Medulla oblongata (tissue), 1 donor: ENCODE data around the gene GPBAR1.

Experiments
- DNase-seq: peaks from one replicate; pipeline ENCODE4 v3.0.0-alpha.2; 2015; ENCODE audit errors: extremely low spot score

Gene GPBAR1

GRCh38 chr2:218244204-218244603 lies 16.6 kb upstream of the GPBAR1 start:
- DNase-seq: no peak

GRCh38 chr2:218244665-218245064 lies 16.1 kb upstream of the GPBAR1 start:
- DNase-seq: no peak

- DNase-seq: no peak
Observed at GRCh38 chr2:218245214-218245613, 15.6 kb upstream of the GPBAR1 start.

- no peak for DNase-seq
Observed at GRCh38 chr2:218249691-218250090, 11.1 kb upstream of the GPBAR1 start.

DNA sequence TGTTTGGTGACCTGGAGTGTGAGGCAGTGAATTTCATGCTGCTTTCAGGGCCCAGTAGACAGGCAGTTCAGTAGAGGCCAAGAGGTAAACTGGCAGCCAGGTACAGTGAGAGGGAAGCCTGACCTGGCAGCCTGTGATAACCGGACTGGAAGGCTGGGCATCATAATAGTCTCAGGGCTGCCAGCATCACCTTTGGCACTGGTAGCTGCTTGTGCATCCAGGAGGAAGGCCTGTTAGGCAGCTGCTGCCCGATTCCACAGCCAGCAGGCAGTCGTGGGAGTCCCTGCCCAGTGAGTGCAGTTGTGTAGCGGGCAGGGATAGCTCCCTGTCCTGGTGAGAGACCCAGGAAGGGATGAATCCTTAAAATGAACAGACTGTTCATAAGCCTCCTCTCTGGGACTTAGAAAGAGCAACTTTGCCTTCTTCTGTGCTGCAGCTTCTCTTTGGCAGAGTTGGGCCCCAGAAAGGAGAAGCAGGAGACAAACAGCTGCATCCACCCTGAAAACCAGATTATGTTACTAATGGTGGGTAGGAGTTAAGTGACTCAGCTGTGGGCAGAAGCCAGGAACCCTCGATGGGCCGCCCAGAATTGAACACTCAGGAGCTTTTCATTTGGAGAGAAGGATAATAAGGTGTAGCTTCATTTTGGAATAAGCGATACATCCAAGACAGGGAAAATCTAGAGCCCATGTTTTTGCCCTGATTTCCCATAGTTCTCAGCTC lies 8.1 kb upstream of the GPBAR1 start:
- no peak for DNase-seq

DNA sequence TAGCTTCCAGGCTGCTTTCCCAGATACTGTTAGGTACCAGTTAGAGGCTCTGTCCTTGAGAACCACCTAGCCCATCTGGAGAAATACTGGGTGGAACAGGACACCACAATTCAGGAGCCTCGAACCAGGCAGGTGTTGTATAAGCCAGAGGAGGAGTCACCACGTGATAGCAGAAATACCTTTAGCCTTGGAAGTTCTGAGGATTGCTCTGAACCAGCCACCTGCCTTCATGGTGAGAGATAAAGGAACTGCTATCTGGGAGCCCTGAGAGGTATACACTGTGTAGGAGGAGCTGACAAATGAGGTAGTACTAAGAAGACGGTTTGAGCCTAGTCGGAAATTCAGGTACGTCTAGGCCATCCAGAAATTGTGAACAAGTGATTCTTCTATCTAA lies 7.6 kb upstream of the GPBAR1 start:
- DNase-seq: no peak

DNA sequence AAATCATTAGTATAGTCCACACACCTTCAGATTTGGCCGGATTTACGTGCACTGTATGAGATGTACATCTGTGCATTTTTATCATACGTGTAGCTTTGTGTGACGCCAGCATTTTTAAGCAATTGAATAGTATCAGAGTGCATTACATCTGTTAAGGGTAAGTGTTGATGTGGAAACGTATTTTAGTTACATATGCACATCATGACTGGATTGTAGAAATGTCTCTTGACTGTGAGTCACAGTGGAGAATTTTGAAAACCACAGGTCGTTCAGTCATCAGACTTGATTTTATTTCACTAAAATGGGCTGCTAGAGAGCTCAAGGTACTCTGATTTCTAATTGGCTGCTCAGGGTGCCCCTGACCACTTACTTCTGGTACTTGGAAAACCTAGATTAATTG lies 5.4 kb upstream of the GPBAR1 start:
- DNase-seq: no peak

DNA sequence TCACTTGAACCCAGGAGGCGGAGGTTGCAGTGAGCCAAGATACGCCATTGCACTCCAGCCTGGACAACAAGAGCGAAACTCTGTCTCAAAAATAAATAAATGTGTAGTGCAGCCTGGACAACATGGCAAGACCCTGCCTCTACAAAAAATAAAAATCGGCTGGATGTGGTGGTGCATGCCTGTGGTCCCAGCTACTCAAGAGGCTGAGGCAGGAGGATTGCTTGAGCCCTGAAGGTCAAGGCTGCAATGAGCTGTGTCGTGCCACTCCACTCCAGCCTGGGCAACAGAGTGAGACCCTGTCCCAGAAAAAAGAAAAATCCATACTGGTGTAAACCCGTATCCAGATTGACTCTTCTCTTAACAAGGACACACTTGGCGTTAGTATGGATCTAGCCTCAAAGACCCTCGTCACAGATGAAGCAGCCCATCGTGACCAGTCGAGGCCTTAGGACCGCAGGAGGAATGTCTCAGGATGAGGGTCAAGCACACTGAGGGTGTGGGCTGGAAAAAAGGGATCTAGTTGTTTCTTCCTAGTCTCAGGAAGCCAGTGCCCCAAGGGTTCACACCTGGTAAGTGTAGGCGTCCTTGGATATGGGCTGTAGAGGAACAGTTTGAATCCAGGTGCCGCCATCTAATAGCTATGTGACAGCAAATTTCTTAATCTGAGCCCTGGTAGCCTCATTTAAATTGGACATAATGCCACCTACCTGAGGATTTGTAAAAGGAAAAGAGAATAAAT lies 4.0 kb upstream of the GPBAR1 start:
- no peak for DNase-seq

DNA sequence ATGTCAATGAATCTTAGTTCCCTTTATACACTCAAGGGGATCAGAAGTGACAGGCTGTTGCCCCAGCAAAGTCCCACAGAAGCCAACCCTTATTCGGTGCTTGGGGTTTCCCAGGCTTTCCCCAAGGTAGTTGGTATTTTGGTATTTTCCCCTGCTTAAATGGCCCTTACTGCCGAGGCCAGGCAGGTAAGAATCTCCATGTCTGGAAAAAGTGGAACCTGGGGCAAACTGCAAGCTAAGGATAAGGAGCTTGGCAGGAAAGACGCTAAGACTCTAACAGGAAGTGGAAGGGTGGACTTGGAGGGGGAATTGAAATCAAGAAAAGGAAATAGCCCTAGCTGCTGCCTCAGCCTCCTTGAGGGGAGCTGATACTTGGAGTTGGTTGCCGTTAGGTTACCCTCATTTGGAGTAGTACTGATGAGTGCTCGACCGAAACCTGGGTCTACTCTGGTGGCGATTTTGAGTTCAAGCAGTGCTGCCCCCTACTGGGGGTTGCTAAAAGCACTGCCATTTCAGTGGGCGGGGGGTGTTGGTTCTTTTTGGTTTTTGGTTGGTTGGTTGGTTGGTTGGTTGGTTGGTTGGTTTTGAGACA lies 3.3 kb upstream of the GPBAR1 start:
- peak; percentile 86 for DNase-seq

DNA sequence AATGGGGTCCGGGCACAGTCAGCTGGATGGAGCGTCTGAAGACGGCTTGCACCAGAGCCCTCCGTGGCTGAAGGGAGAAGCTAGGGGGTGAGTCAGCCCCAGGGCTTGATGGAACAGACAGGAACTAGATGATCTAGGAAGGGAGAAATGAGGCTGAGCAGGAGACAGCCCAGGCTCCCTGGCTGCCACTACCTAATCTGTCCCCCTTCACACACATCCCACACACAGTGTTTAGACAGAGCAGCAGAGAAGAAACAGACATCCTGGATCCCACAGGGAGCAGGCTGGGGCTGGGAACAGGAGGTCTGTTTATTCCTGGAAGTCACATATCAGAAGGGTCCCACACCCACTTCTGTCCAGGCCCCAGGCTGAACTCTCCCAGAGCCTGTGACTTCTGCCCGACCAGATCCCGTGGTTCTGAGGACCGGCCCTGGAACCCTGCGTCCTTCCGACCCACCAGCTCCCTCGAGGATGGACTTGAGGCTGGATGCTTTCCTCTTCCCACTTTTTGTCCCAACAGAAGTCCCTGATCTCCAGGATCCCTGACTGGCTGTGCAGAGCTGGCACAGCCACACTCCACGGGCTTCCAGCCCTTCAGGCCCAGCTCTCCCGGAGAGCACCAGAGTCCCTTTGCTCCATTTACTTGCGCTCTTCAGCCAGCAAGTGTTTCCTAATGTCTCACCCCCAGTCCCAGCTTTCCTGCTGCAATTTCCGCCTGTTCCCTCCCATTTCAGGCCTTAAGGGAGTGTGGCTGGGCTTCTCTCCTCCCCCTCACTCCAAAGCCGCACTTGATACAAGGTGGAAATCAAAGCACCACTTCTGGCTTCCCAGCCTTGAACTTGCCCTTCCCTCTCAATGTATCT lies 1.5 kb upstream of the GPBAR1 start:
- no peak for DNase-seq

GRCh38 chr2:218260166-218260565 lies 649 bp upstream of the GPBAR1 start:
- no peak for DNase-seq

- DNase-seq: peak; percentile 42
Observed at GRCh38 chr2:218261423-218262236, 815 bp downstream of the GPBAR1 start.

GRCh38 chr2:218262237-218262600 lies 1.4 kb downstream of the GPBAR1 start:
- no peak for DNase-seq

DNA sequence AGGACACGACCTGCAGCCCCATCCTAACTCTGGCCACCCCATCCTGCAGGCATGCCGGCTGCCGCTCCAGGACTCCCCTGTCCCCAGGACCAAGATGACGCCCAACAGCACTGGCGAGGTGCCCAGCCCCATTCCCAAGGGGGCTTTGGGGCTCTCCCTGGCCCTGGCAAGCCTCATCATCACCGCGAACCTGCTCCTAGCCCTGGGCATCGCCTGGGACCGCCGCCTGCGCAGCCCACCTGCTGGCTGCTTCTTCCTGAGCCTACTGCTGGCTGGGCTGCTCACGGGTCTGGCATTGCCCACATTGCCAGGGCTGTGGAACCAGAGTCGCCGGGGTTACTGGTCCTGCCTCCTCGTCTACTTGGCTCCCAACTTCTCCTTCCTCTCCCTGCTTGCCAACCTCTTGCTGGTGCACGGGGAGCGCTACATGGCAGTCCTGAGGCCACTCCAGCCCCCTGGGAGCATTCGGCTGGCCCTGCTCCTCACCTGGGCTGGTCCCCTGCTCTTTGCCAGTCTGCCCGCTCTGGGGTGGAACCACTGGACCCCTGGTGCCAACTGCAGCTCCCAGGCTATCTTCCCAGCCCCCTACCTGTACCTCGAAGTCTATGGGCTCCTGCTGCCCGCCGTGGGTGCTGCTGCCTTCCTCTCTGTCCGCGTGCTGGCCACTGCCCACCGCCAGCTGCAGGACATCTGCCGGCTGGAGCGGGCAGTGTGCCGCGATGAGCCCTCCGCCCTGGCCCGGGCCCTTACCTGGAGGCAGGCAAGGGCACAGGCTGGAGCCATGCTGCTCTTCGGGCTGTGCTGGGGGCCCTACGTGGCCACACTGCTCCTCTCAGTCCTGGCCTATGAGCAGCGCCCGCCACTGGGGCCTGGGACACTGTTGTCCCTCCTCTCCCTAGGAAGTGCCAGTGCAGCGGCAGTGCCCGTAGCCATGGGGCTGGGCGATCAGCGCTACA lies 2.1 kb downstream of the GPBAR1 start:
- DNase-seq: no peak

DNA sequence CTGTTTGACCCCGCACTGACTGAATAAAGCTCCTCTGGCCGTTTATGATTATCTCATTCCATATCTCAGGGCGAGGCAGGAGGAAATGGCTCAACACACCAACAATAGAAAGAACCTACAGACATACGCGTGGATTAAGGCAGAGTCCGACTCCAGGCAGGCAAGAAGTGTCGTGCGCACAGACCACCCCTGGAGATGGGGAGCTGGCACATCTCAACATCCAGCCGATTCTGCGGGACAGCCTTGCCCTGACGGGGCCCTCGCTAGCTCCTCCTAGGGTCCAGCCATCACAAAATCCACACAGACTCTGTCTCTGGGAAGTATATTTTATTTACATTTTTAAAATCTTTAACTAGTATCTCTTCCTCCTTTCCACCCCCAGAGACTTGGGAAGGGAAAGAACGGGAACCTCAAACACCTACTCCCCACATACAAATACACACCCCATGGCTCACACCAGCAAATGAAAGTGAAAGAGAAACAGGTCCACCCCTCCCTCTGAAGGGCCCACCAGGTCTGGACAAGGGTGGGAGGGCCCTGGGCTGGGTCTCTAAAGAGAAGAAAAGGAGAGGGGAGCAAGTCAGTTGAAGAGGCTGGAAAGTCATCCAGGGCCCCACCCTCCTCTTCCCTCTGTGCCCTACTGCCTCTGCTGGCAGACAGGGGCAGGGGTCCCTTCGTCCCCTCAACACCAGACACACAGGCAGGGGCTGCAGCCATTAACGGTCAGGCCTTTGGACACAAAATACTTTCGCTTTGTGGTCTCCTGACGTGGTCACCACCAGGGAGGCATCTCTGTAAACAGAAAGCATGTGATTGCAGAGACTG lies 3.2 kb downstream of the GPBAR1 start:
- DNase-seq: no peak

DNA sequence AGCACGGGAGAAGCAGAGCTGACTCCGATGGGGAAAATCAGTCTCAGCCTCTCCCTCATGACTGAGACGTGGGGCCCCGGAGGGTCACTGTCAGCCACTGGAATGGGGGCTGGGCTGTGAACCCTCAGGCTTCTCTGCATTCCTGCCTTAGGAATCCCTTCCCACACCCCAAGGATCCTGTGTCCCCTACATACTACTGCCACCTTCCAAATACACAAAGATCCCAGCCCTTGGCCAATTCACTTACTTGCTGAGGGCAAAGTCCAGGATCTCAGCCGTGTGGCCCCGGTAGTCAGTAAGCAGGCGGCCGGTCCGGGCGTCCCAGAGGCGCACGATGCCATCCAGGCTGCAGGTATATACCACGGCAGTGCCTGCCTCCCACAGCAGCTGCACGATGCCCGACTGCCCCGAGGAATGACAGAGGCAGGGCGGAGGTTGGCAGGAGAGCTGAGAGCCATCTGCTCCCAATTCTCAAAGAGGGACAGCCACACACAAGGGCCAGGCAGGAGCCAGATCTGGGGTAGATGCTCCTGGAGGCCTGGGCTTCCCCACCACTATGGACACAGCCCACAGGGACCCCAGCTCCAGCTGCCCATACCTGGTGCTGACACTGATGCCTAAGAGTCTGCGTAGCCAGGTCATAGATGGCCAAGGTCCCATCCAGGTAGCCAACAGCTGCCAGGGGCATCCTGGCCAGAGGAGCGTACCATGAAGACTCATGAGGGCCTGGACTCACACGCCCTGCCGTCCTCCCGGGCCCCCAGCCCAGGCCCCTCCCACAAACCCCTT lies 4.2 kb downstream of the GPBAR1 start:
- DNase-seq: no peak

GRCh38 chr2:218265626-218266025 lies 4.8 kb downstream of the GPBAR1 start:
- DNase-seq: no peak

GRCh38 chr2:218266316-218266979 lies 5.6 kb downstream of the GPBAR1 start:
- no peak for DNase-seq
